ENCODE data around the gene WASF2.
"Not testable (repeated sequence)": the region's sequence is repeated elsewhere in the genome, so short reads cannot be mapped to it uniquely, and the experiment has no call there.

WASF2 gene

DNA sequence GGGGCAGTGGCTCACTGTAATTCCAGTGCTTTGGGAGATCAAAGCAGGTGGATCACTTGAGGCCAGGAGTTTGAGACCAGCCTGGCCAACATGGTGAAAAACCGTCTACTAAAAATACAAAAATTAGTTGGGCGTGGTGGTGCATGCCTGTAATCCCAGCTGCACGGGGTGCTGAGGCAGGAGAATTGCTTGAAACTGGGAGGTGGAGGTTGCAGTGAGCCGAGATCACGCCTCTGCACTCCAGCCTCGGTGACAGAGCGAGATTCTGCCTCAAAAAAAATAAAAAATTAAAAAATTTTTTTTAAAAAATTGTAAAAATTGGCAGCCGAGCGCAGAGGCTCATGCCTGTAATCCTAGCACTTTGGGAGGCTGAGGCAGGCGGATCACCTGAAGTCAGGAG lies 31.4 kb downstream of the WASF2 start:
- not testable (repeated sequence) for DNase-seq (ENCODE audit: low read depth in 1 of 2, low spot score in 1 of 2)

DNA sequence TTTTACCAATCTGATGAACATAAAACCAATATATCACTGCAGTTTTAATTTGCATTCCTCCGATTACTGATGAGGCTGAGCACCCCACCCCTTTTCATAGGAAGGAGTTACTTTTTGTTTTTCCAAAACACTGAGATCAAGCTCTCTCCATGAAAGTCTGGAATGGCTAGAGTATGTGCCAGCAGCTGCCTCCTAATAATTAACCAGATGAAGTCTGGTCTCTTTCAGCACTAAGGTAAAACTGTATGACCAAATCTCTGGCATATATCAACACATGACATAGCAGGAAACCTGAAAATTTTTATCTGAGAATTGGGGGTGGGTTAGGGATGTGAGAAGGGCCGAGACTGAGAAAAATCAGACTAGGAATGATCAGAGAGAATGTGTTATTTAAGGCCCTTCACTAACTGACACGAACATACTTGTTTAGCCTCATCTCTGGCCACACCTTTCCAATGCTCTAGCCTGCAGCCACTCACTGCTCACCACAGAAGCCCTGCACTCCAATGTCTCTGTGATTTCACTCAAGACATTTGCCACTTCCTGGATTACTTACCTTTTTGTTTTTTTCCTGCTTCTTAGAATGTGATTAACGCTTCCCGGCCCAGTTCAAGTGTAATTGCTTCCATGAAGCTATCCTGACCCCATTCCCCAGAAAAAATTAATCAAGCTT lies 34.7 kb downstream of the WASF2 start:
- DNase-seq (ENCODE audit: low read depth in 1 of 2, low spot score in 1 of 2): no peak

DNA sequence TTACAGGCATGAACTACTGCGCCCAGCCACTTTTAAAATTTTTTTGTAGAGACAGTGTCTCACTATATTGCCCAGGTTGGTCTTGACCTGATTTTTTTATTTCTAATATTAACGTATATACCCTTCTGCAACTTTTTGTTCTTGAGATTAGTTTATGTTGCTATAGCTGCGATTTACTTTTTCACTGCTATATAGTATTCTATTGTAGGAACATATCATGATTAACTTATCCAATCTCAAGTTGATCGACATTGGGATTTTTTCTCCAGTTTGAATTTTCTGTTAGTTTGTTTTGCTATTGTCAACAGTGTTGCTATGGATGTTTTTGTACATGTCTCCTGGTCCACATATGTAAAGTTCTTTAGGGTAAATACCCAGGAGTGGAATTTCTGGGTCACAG lies 35.4 kb downstream of the WASF2 start:
- DNase-seq (ENCODE audit: low read depth in 1 of 2, low spot score in 1 of 2): no peak

DNA sequence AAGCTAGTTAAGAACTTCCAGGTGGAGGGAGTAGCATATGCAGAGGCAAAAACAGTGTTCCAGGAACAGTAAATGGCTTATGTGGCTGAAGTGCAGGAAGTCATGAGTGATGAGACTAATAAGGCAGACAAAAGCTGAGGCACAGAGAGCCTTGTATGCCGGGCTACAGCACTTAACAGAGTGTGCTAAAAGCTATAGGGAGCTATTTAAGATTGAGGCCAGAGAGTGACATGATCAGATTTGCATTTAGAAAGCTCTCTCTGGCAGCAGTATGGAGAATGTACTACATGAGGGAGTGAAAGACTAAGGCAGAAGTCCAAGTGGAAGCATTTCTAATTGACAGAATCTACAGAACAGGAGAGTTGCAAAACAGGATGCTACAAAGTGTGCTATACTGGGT lies 38.6 kb downstream of the WASF2 start:
- no peak for DNase-seq (ENCODE audit: low read depth in 1 of 2, low spot score in 1 of 2)

DNA sequence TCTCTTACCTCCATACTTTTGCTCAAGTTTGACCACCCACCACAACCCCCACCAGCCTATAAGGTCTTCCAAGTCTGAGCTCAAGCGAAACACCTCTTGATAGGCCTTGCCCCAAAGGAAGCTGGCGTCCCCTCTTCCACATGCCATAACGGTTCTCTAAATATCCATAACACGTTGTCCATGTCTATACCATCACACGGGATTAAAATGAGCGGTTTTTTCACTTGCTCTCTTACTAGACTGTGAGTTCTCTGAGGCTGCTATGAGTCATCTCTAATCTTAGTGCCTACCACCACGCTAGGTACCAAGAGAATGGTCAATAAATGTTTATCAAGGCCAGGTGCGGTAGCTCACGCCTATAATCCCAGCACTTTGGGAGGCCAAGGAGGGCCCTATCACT lies 41.0 kb downstream of the WASF2 start:
- no peak for DNase-seq (ENCODE audit: low read depth in 1 of 2, low spot score in 1 of 2)

DNA sequence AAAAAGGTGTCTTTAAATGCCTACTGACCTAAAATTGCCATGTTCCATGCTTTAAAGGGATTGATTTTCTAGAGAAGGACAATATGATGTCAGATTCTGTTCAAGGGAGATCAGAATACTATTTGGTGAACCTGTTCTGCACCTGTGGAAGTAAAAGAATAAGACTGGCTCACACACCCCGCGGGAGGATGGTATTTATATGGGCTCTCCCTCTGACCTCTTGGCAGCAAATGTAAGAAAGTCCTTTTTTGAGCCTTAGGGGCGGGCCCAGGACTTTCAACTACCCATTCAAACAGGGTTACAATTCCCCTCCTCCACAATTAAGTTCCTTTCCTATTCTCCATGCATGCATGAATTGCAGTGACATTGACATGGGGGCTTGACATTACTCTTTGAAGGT lies 42.1 kb downstream of the WASF2 start:
- no peak for DNase-seq (ENCODE audit: low read depth in 1 of 2, low spot score in 1 of 2)

DNA sequence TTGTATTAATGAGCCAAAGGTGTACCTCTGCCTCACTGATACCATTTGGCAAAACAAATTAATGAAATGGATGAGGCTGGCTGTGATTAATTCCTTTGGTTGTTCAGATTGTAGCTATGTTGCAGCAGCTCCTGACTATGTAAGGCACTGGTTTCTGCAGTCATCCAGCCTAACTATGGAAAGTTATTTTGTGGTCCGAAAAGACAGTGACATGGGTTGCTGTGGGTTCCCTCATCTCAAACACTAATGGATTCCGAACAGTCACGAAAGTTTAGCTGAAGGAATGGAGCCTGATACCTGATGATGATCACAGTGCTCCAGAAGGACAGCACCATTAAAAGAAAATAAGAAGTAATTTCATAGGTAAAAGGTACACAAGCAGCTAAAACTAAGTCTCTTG lies 42.6 kb downstream of the WASF2 start:
- DNase-seq (ENCODE audit: low read depth in 1 of 2, low spot score in 1 of 2): no peak

DNA sequence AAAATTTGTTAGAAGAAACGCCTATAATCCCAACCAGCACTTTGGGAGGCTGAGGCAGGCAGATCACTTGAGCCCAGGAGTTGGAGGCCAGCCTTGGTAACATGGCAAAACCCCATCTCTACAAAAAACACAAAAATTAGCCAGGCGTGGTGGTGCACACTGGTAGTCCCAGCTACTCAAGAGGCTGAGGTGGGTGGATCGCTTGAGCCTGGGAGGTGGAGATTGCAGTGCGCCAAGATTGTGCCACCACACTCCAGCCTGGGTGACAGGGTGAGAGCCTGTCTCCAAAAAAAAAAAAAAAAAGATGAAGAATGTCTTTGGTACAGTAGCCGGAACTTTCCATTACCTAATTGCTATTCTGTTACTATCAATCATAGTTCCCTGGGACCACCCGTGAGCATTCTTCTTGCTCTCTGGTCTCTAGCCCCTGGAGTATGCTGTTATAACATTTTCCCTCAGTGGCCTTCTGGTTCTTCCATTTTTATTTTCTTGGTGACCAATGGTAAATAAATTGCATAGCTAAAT lies 43.4 kb downstream of the WASF2 start:
- no peak for DNase-seq (ENCODE audit: low read depth in 1 of 2, low spot score in 1 of 2)

DNA sequence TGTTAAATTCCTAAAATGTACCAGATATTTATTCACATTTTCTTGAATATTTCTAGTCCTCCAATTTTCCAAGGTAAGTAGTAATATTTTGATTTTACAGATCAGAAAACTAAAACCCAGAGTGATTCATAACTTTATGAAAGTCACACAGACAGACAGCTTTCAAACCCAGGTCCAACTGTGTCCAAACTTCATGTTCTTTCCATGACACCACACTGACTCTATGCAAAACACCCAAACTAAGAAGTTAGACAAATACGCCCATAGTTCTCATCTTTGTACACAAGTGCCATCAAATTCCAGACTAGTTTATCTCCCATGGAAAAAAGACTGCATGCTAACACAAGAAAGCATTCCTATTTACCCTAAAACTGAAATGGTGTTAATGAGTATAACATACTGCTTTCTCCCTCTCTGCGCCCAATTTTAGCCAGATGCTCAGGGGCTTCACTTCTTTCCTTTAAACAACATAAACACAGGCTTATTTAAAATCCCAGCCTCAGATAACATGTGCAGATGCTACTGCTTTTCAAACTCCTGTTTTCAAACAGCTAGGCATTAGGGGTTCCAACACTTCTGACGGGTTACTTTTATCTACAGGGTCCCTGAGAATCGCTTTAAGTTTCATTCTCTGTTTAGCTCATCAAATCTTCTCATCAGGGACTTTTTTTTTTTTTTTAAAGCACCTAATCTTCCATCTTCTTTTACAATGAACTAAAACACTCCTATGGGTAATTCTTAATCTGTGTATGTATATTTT lies 44.6 kb downstream of the WASF2 start:
- DNase-seq (ENCODE audit: low read depth in 1 of 2, low spot score in 1 of 2): no peak

DNA sequence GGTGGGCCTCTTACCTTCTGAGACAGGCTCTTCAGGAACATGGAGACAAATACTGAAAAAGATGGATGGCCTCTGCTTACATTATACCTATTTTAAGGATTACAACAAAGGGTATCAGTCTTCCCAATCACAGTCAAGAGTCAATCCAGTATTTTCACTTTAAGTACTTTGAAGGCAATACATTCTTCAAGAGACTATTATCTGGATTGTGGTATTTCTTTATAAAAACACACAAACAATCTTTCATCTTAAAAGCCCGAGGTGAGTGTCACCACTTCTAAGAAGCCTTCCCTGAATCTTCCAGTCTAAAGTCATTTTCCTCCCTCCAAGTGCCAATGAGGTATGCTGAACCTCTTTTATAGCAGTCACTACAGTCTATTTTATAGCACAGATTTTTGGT lies 45.3 kb downstream of the WASF2 start:
- DNase-seq (ENCODE audit: low read depth in 1 of 2, low spot score in 1 of 2): no peak

DNA sequence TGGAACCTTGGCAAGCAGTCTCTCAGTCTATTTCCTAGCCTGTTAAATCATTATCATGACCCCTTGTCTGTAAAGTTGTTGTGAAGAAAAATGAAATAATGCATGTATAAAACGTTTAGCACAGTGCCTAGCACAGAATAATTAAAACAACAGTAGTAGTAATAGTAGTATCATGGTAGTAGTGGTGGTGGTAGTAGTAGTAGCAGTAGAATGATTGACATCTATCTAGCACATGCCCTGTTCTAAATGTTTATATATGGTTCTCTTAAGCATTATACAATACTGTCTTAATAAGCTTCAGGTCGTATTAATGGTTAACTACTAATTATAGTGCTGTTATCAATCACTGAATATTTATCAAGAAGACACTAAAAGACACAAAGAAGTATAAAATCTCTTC lies 50.8 kb downstream of the WASF2 start:
- no peak for DNase-seq (ENCODE audit: low read depth in 1 of 2, low spot score in 1 of 2)

DNA sequence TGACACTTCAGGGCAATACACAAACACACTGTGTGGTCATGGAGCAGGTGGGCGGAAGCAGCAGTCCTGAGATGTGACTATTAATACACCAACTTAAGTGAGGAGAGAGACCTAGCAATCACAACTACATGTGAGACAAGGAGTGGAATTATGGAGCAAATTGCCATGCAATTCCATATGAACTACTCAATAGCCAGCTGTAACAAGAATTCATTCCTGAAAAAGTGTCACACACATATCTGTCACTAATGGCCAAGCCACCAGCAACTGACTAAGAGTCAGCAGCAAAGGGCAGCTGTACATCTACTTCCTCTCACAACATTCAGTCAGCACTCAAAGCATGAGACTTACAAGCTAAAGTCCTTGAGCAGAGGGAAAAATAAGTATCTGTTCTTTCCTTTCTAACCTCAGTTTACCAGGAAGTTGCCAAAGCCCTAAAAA lies 51.3 kb downstream of the WASF2 start:
- no peak for DNase-seq (ENCODE audit: low read depth in 1 of 2, low spot score in 1 of 2)

DNA sequence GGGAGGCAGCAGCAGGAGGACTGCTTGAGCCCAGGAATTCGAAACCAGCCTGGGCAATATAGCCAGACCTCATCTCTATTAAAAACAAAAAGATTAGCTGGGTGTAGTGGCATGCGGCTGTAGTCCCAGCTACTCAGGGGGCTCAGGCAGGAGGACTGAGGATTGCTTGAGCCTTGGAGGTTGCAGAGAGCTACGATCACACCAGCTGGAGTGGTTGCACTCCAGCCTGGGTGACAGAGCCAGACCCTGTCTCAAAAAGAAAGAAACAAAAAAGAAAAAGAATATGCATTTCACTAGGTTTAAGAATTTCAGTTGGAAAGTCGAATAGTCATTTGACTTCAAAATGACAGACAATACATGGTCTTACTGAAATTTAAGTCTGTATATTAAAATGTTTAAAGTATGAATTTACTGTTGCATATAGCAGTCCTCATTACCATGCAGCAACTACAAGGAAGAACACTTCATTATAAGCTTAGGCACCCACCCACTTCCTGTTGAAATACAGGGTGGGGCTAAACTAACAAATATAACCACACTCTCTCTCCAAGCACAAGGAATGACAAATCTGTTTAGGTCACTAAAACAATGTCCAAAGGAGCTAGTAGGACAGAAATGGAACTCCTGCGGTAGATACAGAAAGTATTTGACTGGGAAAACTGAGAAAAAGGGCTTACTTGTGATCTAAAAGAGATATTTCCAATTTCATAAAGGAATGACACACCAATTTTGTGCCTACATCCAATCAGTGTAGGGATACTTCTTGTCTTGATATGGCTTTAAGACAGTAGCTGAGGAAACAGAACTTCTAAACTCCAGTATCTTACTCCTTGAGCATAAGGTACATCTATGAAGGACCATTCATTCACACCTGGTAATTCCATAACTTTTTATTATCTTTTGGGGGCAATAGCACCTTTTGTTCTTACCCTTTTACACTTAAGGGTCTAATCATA lies 53.5 kb downstream of the WASF2 start:
- no peak for DNase-seq (ENCODE audit: low read depth in 1 of 2, low spot score in 1 of 2)

DNA sequence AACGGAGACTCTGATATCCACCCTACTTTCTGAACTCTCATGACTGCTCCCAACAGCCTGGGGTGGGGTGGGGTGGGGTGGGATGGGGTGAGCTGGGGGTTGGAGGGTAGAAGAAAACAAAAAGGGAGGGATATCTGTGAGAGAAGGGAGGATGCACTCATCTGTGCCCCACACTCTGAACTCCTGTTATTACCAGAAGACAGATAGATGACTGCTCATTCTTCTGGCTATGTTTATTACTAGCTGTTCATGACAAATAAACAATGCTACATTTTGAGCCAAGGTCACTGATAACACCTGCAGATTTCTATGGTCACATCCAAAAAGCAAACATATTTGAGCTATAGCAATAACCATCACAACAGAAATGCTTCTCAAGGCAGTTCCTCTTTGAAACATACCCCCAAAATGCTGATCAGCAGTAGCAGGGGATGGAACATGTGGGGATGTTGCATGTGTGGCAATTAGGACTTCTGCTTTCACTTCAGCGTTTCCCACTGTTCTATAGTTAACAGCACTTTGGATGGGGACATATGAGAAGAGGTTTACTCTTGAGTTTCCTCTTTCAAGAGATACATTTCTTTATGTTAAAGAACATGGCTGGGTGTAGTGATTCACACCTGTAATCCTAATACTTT lies 54.3 kb downstream of the WASF2 start:
- no peak for DNase-seq (ENCODE audit: low read depth in 1 of 2, low spot score in 1 of 2)

DNA sequence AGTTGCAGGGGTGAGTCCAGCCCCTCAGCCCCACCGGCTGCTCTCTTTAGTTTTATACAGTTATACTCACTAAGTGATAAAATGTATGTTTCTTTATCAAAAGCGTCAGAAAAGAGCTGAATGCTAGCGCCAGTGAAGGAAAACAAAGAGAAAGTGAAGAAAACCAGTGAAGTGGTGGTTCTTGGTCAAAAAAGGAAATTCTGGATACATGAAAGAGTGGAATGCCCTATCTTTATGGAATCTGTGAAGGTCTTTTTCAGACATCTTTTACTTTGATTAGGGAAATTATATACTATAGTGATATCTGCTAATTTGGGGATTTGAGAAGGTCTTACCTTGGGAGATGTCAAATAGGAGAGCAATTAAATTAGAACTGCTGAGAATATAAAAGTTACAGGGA lies 56.3 kb downstream of the WASF2 start:
- no peak for DNase-seq (ENCODE audit: low read depth in 1 of 2, low spot score in 1 of 2)

DNA sequence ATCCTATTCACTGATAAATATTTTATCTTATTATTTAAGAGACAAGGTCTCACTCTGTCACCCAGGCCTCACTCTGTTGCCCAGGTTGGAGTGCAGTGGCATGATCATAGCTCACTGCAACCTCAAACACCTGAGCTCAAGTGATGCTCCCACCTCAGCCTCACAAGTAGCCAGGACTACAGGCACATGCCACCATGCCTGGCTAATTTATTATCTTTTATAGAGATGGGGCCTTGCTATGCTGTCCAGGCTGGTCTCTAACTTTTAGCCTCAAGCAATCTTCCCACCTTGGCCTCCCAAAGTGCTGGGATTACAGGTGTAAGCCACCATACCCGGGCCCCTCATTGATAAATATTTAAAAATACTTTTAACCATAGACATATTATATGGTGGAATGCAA lies 57.2 kb downstream of the WASF2 start:
- DNase-seq (ENCODE audit: low read depth in 1 of 2, low spot score in 1 of 2): not testable (repeated sequence)

DNA sequence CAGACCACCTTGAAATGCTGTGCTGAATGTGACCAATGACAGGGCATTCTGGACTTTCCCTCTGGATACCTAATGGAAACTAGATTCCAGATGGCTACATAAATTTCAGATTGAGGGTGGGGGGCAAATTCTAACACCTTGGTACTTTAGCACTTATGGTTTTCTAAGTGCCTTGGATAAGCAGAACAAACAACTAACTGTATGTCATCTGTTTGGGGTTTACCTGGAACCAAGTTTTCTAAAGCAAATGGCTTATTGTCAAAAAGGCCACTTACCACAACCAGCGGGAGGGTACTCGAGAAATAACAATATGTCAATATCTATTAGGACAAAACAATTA lies 58.4 kb downstream of the WASF2 start:
- no peak for DNase-seq (ENCODE audit: low read depth in 1 of 2, low spot score in 1 of 2)

DNA sequence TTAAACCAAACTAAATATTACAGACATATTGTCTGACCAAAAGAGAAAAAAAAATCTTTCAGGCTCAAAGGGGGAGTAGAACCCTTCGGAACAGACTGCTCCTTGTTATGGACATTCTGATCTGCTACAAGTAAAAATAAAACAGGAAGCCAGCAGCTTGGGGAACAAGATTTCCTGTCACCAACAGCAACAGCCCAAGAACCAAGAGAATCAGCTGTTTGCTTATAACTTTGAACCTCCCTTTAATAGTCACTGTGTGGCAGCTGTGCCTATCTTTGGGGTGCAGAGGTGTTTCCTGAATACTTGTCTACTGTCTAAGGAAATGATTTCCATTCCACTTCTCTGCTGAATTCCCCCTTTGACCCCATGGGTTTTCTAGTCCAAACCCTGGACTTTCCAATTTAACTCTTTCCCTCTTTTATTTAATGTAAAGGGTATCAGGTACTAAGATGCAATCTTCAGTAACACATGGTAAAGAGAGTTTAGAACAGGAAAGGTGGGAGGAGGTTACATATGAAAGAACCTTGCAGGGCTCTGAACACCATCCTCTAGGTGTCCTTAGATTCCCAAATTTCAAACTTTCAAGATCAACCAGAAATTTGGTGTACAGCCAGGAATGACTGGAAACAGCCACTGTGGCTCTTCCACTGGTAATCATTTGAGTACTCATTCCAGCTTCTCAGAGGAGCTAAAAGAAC lies 58.9 kb downstream of the WASF2 start:
- no peak for DNase-seq (ENCODE audit: low read depth in 1 of 2, low spot score in 1 of 2)

DNA sequence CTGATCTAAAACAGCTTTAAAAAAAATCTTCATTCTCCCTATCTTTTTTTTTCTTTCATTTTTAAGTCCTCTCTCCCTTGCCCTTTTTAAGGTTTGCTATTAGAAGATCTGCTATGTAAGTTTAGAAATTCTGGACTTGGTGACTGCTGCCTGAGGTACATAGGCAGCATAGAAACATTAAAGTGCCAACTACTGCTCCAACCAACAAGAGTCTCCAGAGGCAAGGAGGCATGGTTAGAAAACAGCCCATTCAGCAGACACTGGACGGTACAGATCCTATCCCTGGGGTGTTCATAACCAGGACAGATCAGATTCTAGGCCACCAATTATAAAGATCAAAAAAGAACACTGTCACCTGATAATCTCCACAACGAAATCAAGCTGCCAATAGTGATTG lies 60.9 kb downstream of the WASF2 start:
- DNase-seq (ENCODE audit: low read depth in 1 of 2, low spot score in 1 of 2): no peak

DNA sequence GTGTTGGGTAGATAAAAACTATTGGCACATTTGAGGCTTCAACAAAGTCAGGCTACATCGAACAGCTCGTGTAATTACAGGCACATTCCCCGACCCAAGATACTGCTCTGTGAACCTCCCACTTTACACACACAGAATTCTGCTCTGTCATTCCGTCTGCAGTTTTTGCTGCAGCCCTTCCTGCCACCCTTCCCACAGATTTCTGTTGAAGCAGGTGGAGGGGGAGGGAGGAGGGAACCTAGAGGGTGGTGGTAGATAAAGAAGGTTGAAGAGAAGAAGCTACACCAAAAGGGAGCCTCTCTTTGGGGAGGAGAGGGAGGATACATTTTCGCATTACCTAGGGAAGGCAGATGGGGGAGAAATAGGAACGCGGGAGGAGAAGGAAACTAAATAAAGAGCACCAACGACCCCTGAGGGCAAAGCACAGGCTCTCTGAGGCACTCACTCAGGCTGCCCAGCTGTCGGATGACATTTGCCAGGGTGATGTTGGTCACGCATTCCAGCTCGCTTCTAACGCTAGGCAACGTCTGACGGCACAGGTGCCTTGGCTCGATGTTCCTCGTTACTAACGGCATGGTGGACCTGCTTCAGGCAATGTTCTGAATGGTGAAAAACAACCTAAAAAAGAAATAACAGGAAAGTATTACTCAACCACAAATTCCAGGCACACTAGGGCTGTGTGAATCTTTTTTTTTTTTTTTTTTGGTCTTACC lies 61.5 kb downstream of the WASF2 start:
- DNase-seq (ENCODE audit: low read depth in 1 of 2, low spot score in 1 of 2): no peak

Measured in activated T-helper 1 cell treated with anti-CD3 and anti-CD28 coated beads, Interleukin-2, amount 50 U/mL, for 16 hours (primary cell).